Lower leg skin (tissue), 4 donors: ENCODE results near the gene GPRC5C. TPM values are rescaled to one million over a fixed set of nuclear protein-coding genes. Genes with fewer than 3 reads are reported as not detected.

ENCODE experiments used
- DNase-seq, 2 donors: peaks; one replicate each; pipeline ENCODE4 v3.0.0-alpha.2; 2019; ENCODE audit warnings: low spot score in 2 of 2
- H3K4me3 ChIP-seq: fragments of 200-600 bp; sonication (generic); 2 replicates; pipeline ENCODE4 v1.5.1; 2017; ENCODE audit warnings: mild to moderate bottlenecking, low read depth; ENCODE audit not compliant: poor library complexity, severe bottlenecking
- POLR2A ChIP-seq, 2 donors: fragments of 450-650 bp; IDR thresholded peaks; one replicate each; pipeline ENCODE4 v1.6.1; 2016 to 2017; ENCODE audit warnings: antibody characterized with exemption in 2 of 2, mild to moderate bottlenecking in 1 of 2, moderate library complexity in 1 of 2
- WGBS, 2 donors: methylation state at CpG; one replicate each; pipeline ENCODE4 v1.1.5; 2018; 5-methylcytosine and 5-hydroxymethylcytosine counted together
- intact Hi-C: fragments of 100-400 bp; cut with DNase I; formaldehyde crosslinking; loops from one replicate; pipeline ENCODE4 v1.15.0; 2023; ENCODE audit warnings: low total_unique reads
- total RNA-seq, 4 donors: library from RNA; depleted of rRNA; stranded (reverse); fragments of >200 nt; gene quantifications; one replicate each; pipeline ENCODE4 v1.1.0, GENCODE V29; 2016
- TF ChIP-seq, protein P1 (sequence below), 3 donors: fragments of 450-650 bp; IDR thresholded peaks; one replicate each; pipeline ENCODE4 v1.5.1; 2016; ENCODE audit warnings: antibody characterized with exemption in 3 of 3, mild to moderate bottlenecking in 3 of 3, moderate library complexity in 2 of 3

The GPRC5C gene
- total RNA-seq, 4 donors from 2014 or later, result 80.3 to 147 (median 99.1) TPM

DNA sequence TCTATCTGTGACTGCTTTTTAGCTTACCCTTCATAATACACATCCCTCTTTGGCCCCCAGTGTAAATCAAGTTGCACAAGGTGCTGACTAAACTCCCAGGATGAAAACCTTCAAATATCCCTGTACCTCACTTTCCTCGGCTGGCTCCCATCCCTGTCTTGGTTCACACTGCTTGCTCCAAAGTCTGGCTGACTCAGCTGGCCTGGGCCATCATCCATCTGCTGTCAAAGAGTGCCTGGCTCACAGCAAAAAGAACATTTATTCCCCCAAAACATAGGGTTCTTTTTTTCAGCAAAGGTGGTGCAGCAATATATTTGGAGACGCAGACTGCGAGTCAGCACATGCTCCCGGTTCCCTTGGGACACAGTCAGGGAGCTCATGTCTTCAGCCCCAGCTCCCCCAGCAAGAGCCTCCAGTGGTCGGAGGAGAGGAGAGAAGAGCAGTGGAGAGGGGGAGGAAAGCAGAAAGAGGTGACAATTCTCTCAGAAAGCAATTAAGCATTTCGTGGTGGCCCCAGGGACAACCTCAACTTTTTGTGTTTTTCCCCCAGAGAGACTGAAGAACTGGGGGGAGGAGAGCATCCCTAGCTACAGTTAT, 38.4 kb upstream of the GPRC5C start:
- 64% methylated on average over 6 of the region's 6 CpGs for WGBS, 2 donors
- no peak overlapping the region for H3K4me3 ChIP-seq
- no peak for DNase-seq
- intact Hi-C loops, result no loop called here
- TF ChIP-seq, protein P1, sequence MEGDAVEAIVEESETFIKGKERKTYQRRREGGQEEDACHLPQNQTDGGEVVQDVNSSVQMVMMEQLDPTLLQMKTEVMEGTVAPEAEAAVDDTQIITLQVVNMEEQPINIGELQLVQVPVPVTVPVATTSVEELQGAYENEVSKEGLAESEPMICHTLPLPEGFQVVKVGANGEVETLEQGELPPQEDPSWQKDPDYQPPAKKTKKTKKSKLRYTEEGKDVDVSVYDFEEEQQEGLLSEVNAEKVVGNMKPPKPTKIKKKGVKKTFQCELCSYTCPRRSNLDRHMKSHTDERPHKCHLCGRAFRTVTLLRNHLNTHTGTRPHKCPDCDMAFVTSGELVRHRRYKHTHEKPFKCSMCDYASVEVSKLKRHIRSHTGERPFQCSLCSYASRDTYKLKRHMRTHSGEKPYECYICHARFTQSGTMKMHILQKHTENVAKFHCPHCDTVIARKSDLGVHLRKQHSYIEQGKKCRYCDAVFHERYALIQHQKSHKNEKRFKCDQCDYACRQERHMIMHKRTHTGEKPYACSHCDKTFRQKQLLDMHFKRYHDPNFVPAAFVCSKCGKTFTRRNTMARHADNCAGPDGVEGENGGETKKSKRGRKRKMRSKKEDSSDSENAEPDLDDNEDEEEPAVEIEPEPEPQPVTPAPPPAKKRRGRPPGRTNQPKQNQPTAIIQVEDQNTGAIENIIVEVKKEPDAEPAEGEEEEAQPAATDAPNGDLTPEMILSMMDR (IDR thresholded peaks at IDR 0.05), result no peak
- TF ChIP-seq POLR2A (IDR thresholded peaks at IDR 0.05), result no peak

DNA sequence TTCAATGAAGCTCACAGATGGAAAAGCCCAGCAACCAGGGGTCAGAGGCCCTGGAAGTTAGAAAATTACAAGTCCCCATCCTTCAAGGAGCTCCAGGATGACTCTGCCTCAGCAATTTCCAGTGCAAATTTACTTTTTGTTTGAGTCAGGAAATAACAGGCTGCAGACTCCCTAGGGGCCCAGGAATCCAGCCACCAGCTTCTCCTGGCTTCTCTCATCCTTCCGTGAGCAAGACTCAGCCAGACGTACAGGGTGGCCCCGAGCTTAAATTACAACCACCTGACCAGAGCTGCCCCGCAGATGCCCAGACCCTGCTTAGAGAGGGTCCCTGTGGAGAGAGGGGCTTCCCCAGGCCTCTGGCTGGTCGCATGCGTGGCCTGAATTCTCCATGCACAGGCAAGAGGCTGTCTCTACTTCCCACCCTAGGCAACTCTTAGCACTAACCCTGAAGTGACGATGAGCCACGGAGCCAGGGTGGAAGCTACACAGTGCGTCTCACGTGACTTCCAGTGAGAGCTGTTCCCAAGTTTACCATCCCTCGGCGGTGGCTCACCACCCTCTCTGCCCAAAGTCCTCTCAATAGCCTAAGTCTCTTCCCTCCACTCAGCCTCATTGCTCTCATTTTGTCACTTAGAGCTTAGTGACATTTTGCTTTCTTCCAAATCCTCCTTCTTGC, 37.5 kb upstream of the GPRC5C start:
- TF ChIP-seq POLR2A (IDR thresholded peaks at IDR 0.05), result no peak
- TF ChIP-seq, protein P1 (IDR thresholded peaks at IDR 0.05), result no peak
- WGBS, 2 donors, result 82 to 86% methylated on average over 12 of the region's 12 CpGs
- intact Hi-C loops, result no loop called here
- H3K4me3 ChIP-seq, result no peak overlapping the region
- DNase-seq, result no peak

GRCh38 chr17:74394977-74395376, 36.9 kb upstream of the GPRC5C start:
- no peak for DNase-seq
- WGBS, 2 donors, result 68 to 74% methylated on average over 7 of the region's 7 CpGs
- no peak for TF ChIP-seq POLR2A (IDR thresholded peaks at IDR 0.05)
- TF ChIP-seq, protein P1 (IDR thresholded peaks at IDR 0.05), result no peak
- intact Hi-C loops, result no loop called here
- no peak overlapping the region for H3K4me3 ChIP-seq

DNA sequence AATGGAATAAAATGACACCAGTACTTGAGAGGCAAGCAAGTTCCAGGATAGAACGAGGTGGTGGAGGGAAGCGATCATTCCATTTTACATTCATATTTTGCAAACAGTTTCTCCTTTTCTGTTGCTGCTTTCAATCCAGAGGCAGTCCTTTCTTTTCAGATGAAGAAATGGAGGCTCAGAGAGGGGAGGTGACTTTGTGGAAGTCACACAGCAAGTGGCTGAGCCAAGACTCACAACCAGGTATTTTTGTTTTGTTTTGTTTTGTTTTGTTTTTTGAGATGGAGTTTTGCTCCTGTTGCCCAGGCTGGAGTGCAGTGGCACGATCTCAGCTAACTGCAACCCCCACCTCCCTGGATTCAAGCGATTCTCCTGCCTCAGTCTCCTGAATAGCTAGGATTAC, 35.3 kb upstream of the GPRC5C start:
- no peak for DNase-seq
- intact Hi-C loops, result no loop called here
- no peak overlapping the region for H3K4me3 ChIP-seq
- no peak for TF ChIP-seq POLR2A (IDR thresholded peaks at IDR 0.05)
- TF ChIP-seq, protein P1 (IDR thresholded peaks at IDR 0.05), result no peak
- 65 to 91% methylated on average over 4 of the region's 4 CpGs for WGBS, 2 donors

DNA sequence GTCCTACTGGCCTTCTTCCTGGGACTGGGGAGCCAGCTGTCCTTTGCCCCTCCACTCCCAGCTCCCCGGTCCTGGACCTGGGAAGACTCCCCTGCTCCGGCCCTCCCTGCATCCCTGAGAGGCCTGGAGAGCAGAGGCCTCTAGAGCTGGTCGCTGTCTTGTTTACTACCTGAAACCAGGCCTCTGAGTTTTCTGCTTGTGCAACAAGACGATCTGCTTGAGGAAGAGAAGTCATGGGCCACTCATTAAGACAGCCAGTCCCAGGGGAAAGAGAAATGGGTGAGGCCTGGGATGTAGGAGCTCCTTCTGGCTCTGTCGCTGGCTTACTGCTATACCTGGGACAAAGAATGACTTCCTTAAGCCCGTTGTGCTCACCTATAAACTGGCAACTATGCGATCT, 29.8 kb upstream of the GPRC5C start:
- DNase-seq, result no peak
- no peak overlapping the region for H3K4me3 ChIP-seq
- intact Hi-C loops, result no loop called here
- WGBS, 2 donors, result 84 to 86% methylated on average over 7 of the region's 7 CpGs
- TF ChIP-seq POLR2A (IDR thresholded peaks at IDR 0.05), result no peak
- TF ChIP-seq, protein P1 (IDR thresholded peaks at IDR 0.05), result no peak
